Fibroblast of villous mesenchyme (primary cell): ENCODE measurements around the gene TCAIM. TPM values are rescaled to one million over a fixed set of nuclear protein-coding genes. Genes with fewer than 3 reads are reported as not detected.

Experiments
- DNase-seq: peaks from one replicate; pipeline ENCODE4 v3.0.0-alpha.2; 2010; ENCODE audit warnings: low read depth
- H3K4me3 ChIP-seq: 2 replicates; pipeline ENCODE4 v1.5.1; 2011; ENCODE audit warnings: low read depth, mild to moderate bottlenecking, low read length
- CTCF ChIP-seq: IDR thresholded peaks from 2 replicates; pipeline ENCODE4 v1.5.1; 2012; ENCODE audit warnings: low read depth, mild to moderate bottlenecking, low read length; ENCODE audit not compliant: insufficient read depth
- total RNA-seq: library from RNA; depleted of rRNA; stranded (reverse); fragments of >200 nt; gene quantifications from 2 replicates; pipeline ENCODE4 v1.2.3, GENCODE V29; 2012

TCAIM gene
- total RNA-seq, 1 donor, result 37.6 TPM

DNA sequence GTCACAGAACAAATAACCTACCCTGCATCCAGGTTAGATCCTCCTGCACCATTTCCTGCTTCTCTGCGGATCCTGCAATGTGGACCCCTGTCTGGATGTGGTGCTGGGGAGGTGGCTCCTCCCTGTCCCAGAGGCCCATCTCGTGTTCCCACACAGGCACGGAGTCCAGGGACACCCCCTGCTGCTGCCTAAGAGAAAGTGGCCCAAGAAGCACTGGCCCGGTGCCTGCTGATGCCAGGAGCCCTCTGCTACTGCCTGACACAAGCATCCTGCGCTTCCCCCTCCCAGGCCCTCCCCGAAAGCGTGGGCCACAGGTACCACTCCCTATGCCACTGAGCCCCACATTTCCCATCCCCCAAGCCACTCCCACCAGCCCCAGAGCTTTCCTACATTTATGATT is 90.3 kb downstream of the TCAIM start:
- no peak for DNase-seq
- no peak overlapping the region for H3K4me3 ChIP-seq
- no peak for TF ChIP-seq CTCF

- TF ChIP-seq CTCF, result no peak
- DNase-seq, result no peak
- no peak overlapping the region for H3K4me3 ChIP-seq
Measured at GRCh38 chr3:44429459-44429858, 90.9 kb downstream of the TCAIM start.

DNA sequence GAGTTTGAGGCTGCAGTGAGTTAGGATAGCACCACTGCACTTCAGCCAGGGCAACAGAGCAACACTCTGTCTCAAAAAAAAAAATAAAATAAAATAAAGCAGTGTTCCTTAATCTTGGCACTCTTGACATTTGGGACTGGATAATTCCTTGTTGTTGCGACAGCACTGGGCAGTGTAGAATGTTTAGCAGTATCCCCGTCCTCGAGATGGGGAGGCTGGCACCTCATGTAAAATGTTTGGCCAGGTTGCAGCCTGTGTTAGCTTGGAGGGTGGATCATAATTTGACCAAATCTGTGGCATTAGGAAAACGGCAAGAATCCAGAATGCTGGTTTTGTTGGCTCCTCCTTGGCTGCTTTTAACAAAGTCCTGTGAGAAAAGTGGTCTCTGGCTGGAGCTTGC is 91.9 kb downstream of the TCAIM start:
- no peak overlapping the region for H3K4me3 ChIP-seq
- TF ChIP-seq CTCF, result no peak
- DNase-seq, result no peak

DNA sequence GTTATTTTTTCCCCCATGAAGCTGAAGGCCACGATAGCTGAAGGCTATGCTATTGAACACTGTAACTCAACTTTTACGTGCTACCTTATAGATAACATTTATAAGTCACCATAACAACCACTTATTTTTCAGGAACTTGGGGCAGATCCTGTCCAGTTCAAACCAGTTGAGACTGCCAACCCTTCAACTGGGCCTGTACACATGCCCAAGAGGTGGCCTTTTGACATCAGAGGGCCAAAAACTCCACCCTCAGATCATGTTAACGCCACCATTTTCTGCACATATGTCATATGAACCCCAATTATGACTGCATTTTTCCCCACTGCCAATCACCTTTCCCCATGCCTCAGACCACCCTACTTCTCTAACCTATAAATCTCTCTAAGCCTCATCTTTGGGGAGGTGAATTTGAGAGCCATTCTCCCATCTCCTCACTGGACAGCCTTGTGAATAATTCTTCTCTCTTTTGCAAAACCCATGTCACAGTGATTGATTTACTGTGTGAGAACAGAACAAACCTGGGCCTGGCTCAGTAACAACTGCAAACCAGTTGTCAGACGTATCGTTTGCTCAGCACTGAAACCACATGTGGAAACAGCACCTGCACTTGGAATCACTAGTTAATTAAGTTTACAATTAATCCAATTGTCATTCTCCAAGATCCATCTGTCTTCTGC is 96.4 kb downstream of the TCAIM start:
- DNase-seq, result no peak
- TF ChIP-seq CTCF, result no peak
- H3K4me3 ChIP-seq, result no peak overlapping the region

- TF ChIP-seq CTCF, result no peak
- DNase-seq, result no peak
- no peak overlapping the region for H3K4me3 ChIP-seq
Measured at GRCh38 chr3:44436181-44436580, 97.6 kb downstream of the TCAIM start.

GRCh38 chr3:44437800-44438199 is 99.2 kb downstream of the TCAIM start:
- H3K4me3 ChIP-seq, result no peak overlapping the region
- no peak for TF ChIP-seq CTCF
- DNase-seq, result no peak
